ENCODE measurements around the gene MT1H.
"Not testable (repeated sequence)": the region's sequence is repeated elsewhere in the genome, so short reads cannot be mapped to it uniquely, and the experiment has no call there.

Gene MT1H

GRCh38 chr16:56669005-56669839 is at the start of gene MT1H:
TSS of gene MT1H (plus strand) at chr16:56669814. CDS start at chr16:56669885, 71 bp downstream.
- Histone ChIP-seq H3K36me3 (ENCODE audit: control insufficient read depth in 2 of 2, insufficient read depth in 2 of 2, low read length in 2 of 2) (no peaks in the 10 kb centered on the region), H3K9ac (ENCODE audit: low read length in 2 of 2) (no peak within 1 kb of the TSS), H3K27me3 (ENCODE audit: control insufficient read depth in 1 of 2, insufficient read depth in 2 of 2, low read length in 2 of 2) (peaks cover 45 to 51% of the 10 kb centered on the region in 2 donors), H3K4me3 (ENCODE audit: low read length in 2 of 2) (no peak within 1 kb of the TSS), H3K27ac (ENCODE audit: low read length) (no peak within 1 kb of the TSS), H3K4me1 (ENCODE audit: control insufficient read depth, insufficient read depth, low read length) (peaks cover 14% of the 10 kb centered on the region), H3K9me3 (ENCODE audit: control insufficient read depth in 2 of 2, low read length in 2 of 2) (no peaks in the 10 kb centered on the region)

GRCh38 chr16:56620339-56620897 is 49.2 kb upstream of the MT1H start:
- H3K27ac ChIP-seq (ENCODE audit: low read length) = no peak overlapping the region

GRCh38 chr16:56621665-56622445 is 47.8 kb upstream of the MT1H start:
- peaks cover 32% of the 10 kb centered on the region for H3K4me1 ChIP-seq (ENCODE audit: control insufficient read depth, insufficient read depth, low read length)

More at GRCh38 chr16:56620339-56620897, 49.2 kb upstream of the MT1H start:
- Histone ChIP-seq H3K36me3 (ENCODE audit: control insufficient read depth in 2 of 2, insufficient read depth in 2 of 2, low read length in 2 of 2) (no peaks in the 10 kb centered on the region), H3K4me3 (ENCODE audit: low read length in 2 of 2) (no peak overlapping the region), H3K4me1 (ENCODE audit: control insufficient read depth, insufficient read depth, low read length) (peaks cover 24% of the 10 kb centered on the region), H3K9me3 (ENCODE audit: control insufficient read depth in 2 of 2, low read length in 2 of 2) (no peaks in the 10 kb centered on the region), H3K27me3 (ENCODE audit: control insufficient read depth in 1 of 2, insufficient read depth in 2 of 2, low read length in 2 of 2) (no peaks in the 10 kb centered on the region), H3K9ac (ENCODE audit: low read length in 2 of 2) (no peak overlapping the region)

GRCh38 chr16:56623184-56623583 is 46.4 kb upstream of the MT1H start:
- H3K9me3 ChIP-seq (ENCODE audit: control insufficient read depth in 2 of 2, low read length in 2 of 2); H3K27me3 ChIP-seq (ENCODE audit: control insufficient read depth in 1 of 2, insufficient read depth in 2 of 2, low read length in 2 of 2); H3K9ac ChIP-seq (ENCODE audit: low read length in 2 of 2); H3K36me3 ChIP-seq (ENCODE audit: control insufficient read depth in 2 of 2, insufficient read depth in 2 of 2, low read length in 2 of 2); H3K4me3 ChIP-seq (ENCODE audit: low read length in 2 of 2); H3K27ac ChIP-seq (ENCODE audit: low read length): not testable (repeated sequence)
- peaks cover 23% of the 10 kb centered on the region for H3K4me1 ChIP-seq (ENCODE audit: control insufficient read depth, insufficient read depth, low read length)

More at GRCh38 chr16:56621665-56622445, 47.8 kb upstream of the MT1H start:
- not testable (repeated sequence) for H3K9me3 ChIP-seq (ENCODE audit: control insufficient read depth in 2 of 2, low read length in 2 of 2); H3K36me3 ChIP-seq (ENCODE audit: control insufficient read depth in 2 of 2, insufficient read depth in 2 of 2, low read length in 2 of 2); H3K9ac ChIP-seq (ENCODE audit: low read length in 2 of 2); H3K4me3 ChIP-seq (ENCODE audit: low read length in 2 of 2); H3K27me3 ChIP-seq (ENCODE audit: control insufficient read depth in 1 of 2, insufficient read depth in 2 of 2, low read length in 2 of 2)
- H3K27ac ChIP-seq (ENCODE audit: low read length) = peak overlapping the region; percentile 37

- no peak overlapping the region for H3K9ac ChIP-seq (ENCODE audit: low read length in 2 of 2)
- no peaks in the 10 kb centered on the region for H3K9me3 ChIP-seq (ENCODE audit: control insufficient read depth in 2 of 2, low read length in 2 of 2)
Measured at GRCh38 chr16:56623637-56624036, 46.0 kb upstream of the MT1H start.

GRCh38 chr16:56625140-56625942 is 44.3 kb upstream of the MT1H start, which contains the start of gene MT1E:
TSS of gene MT1E (plus strand) at chr16:56625781. CDS start at chr16:56625852, 71 bp downstream.
- Histone ChIP-seq H3K27me3 (ENCODE audit: control insufficient read depth in 1 of 2, insufficient read depth in 2 of 2, low read length in 2 of 2) (no peaks in the 10 kb centered on the region), H3K36me3 (ENCODE audit: control insufficient read depth in 2 of 2, insufficient read depth in 2 of 2, low read length in 2 of 2) (no peaks in the 10 kb centered on the region), H3K9me3 (ENCODE audit: control insufficient read depth in 2 of 2, low read length in 2 of 2) (no peaks in the 10 kb centered on the region), H3K27ac (ENCODE audit: low read length) (peak within 1 kb of the TSS; percentile 96), H3K4me3 (ENCODE audit: low read length in 2 of 2) (peak within 1 kb of the TSS; percentile 91 to 96), H3K9ac (ENCODE audit: low read length in 2 of 2) (peak within 1 kb of the TSS; percentile 95 to 97), H3K4me1 (ENCODE audit: control insufficient read depth, insufficient read depth, low read length) (peaks cover 17% of the 10 kb centered on the region)

More at GRCh38 chr16:56623637-56624036, 46.0 kb upstream of the MT1H start:
- H3K27me3 ChIP-seq (ENCODE audit: control insufficient read depth in 1 of 2, insufficient read depth in 2 of 2, low read length in 2 of 2) = no peaks in the 10 kb centered on the region
- no peak overlapping the region for H3K4me3 ChIP-seq (ENCODE audit: low read length in 2 of 2)
- no peaks in the 10 kb centered on the region for H3K36me3 ChIP-seq (ENCODE audit: control insufficient read depth in 2 of 2, insufficient read depth in 2 of 2, low read length in 2 of 2)
- peaks cover 20% of the 10 kb centered on the region for H3K4me1 ChIP-seq (ENCODE audit: control insufficient read depth, insufficient read depth, low read length)
- H3K27ac ChIP-seq (ENCODE audit: low read length) = no peak overlapping the region

- no peaks in the 10 kb centered on the region for H3K27me3 ChIP-seq (ENCODE audit: control insufficient read depth in 1 of 2, insufficient read depth in 2 of 2, low read length in 2 of 2)
- H3K36me3 ChIP-seq (ENCODE audit: control insufficient read depth in 2 of 2, insufficient read depth in 2 of 2, low read length in 2 of 2) = no peaks in the 10 kb centered on the region
- H3K4me1 ChIP-seq (ENCODE audit: control insufficient read depth, insufficient read depth, low read length) = peaks cover 17% of the 10 kb centered on the region
- peak overlapping the region; percentile 96 for H3K27ac ChIP-seq (ENCODE audit: low read length)
- H3K9me3 ChIP-seq (ENCODE audit: control insufficient read depth in 2 of 2, low read length in 2 of 2) = no peaks in the 10 kb centered on the region
- peak overlapping the region; percentile 95 to 97 for H3K9ac ChIP-seq (ENCODE audit: low read length in 2 of 2)
- peak overlapping the region; percentile 91 to 96 for H3K4me3 ChIP-seq (ENCODE audit: low read length in 2 of 2)
Measured at GRCh38 chr16:56625943-56626654, 43.5 kb upstream of the MT1H start.

GRCh38 chr16:56626685-56627084 is 42.9 kb upstream of the MT1H start:
- Histone ChIP-seq H3K4me1 (ENCODE audit: control insufficient read depth, insufficient read depth, low read length) (peaks cover 19% of the 10 kb centered on the region), H3K9ac (ENCODE audit: low read length in 2 of 2) (peak overlapping the region; percentile 58 to 95), H3K27ac (ENCODE audit: low read length) (peak overlapping the region; percentile 96), H3K36me3 (ENCODE audit: control insufficient read depth in 2 of 2, insufficient read depth in 2 of 2, low read length in 2 of 2) (no peaks in the 10 kb centered on the region), H3K27me3 (ENCODE audit: control insufficient read depth in 1 of 2, insufficient read depth in 2 of 2, low read length in 2 of 2) (no peaks in the 10 kb centered on the region), H3K4me3 (ENCODE audit: low read length in 2 of 2) (peak overlapping the region; percentile 91 to 96), H3K9me3 (ENCODE audit: control insufficient read depth in 2 of 2, low read length in 2 of 2) (no peaks in the 10 kb centered on the region)

- Histone ChIP-seq H3K36me3 (ENCODE audit: control insufficient read depth in 2 of 2, insufficient read depth in 2 of 2, low read length in 2 of 2) (no peaks in the 10 kb centered on the region), H3K9ac (ENCODE audit: low read length in 2 of 2) (no peak overlapping the region), H3K4me1 (ENCODE audit: control insufficient read depth, insufficient read depth, low read length) (peaks cover 28% of the 10 kb centered on the region), H3K27ac (ENCODE audit: low read length) (no peak overlapping the region), H3K27me3 (ENCODE audit: control insufficient read depth in 1 of 2, insufficient read depth in 2 of 2, low read length in 2 of 2) (peaks cover 0 to 3% of the 10 kb centered on the region in 2 donors), H3K4me3 (ENCODE audit: low read length in 2 of 2) (no peak overlapping the region), H3K9me3 (ENCODE audit: control insufficient read depth in 2 of 2, low read length in 2 of 2) (no peaks in the 10 kb centered on the region)
Measured at GRCh38 chr16:56628486-56629350, 40.9 kb upstream of the MT1H start.

All from stomach smooth muscle (tissue), 2 donors.